SK-N-SH treated with all-trans-retinoic acid at 6 μM for 48 hours (cell line): ENCODE results near the gene ZSWIM7.

Source experiments
- ATAC-seq: fragments of 200-7000 bp; cut with Tn5 transposase; 3 replicates; pipeline ENCODE4 v1.9.1; 2020; ENCODE audit warnings: mild to moderate bottlenecking, moderate library complexity
- ARNTL ChIP-seq: fragments of 450-650 bp; formaldehyde crosslinking; IDR thresholded peaks from 2 replicates; pipeline ENCODE4 v1.5.0; 2020; ENCODE audit warnings: low read depth, mild to moderate bottlenecking, moderate library complexity, borderline replicate concordance
- BACH2 ChIP-seq: fragments of 250-450 bp; sonication (Bioruptor Pico); IDR thresholded peaks from 2 replicates; pipeline ENCODE4 v1.9.0; 2021; ENCODE audit warnings: mild to moderate bottlenecking, borderline replicate concordance
- CREB5 ChIP-seq: fragments of 250-450 bp; sonication (Bioruptor Pico); IDR thresholded peaks from 2 replicates; pipeline ENCODE4 v1.5.1; 2020; ENCODE audit warnings: low read depth, mild to moderate bottlenecking, moderate library complexity
- CSDC2 ChIP-seq: fragments of 250-450 bp; sonication (Bioruptor Pico); IDR thresholded peaks from 2 replicates; pipeline ENCODE4 v1.5.0; 2020; ENCODE audit warnings: mild to moderate bottlenecking, moderate library complexity
- CSRNP3 ChIP-seq: fragments of 250-450 bp; sonication (Bioruptor Pico); IDR thresholded peaks from 2 replicates; pipeline ENCODE4 v1.5.1; 2021; ENCODE audit warnings: mild to moderate bottlenecking, moderate library complexity
- ESRRG ChIP-seq: fragments of 250-450 bp; sonication (Bioruptor Pico); IDR thresholded peaks from 2 replicates; pipeline ENCODE4 v1.6.1; 2021; ENCODE audit warnings: mild to moderate bottlenecking
- GLIS3 ChIP-seq: fragments of 250-450 bp; sonication (Bioruptor Pico); IDR thresholded peaks from 2 replicates; pipeline ENCODE4 v1.5.0; 2020; ENCODE audit warnings: mild to moderate bottlenecking, moderate library complexity
- ISL1 ChIP-seq: fragments of 250-450 bp; sonication (Bioruptor Pico); IDR thresholded peaks from 2 replicates; pipeline ENCODE4 v2.1.2; 2022; ENCODE audit warnings: mild to moderate bottlenecking, moderate library complexity
- OSR1 ChIP-seq: fragments of 250-450 bp; sonication (Bioruptor Pico); IDR thresholded peaks from 2 replicates; pipeline ENCODE4 v1.8.0; 2022; ENCODE audit warnings: moderate library complexity, mild to moderate bottlenecking, inconsistent platforms
- PATZ1 ChIP-seq: fragments of 250-450 bp; sonication (Bioruptor Pico); IDR thresholded peaks from 2 replicates; pipeline ENCODE4 v1.8.0; 2020; ENCODE audit warnings: mild to moderate bottlenecking, moderate library complexity, borderline replicate concordance
- POU6F1 ChIP-seq: fragments of 250-450 bp; sonication (Bioruptor Pico); IDR thresholded peaks from 2 replicates; pipeline ENCODE4 v1.8.0; 2021; ENCODE audit warnings: low read depth, mild to moderate bottlenecking, moderate library complexity, borderline replicate concordance
- PPARA ChIP-seq: fragments of 250-450 bp; sonication (Bioruptor Pico); IDR thresholded peaks from 2 replicates; pipeline ENCODE4 v1.5.0; 2020; ENCODE audit warnings: mild to moderate bottlenecking, borderline replicate concordance
- RARB ChIP-seq: fragments of 250-450 bp; sonication (Bioruptor Pico); IDR thresholded peaks from 2 replicates; pipeline ENCODE4 v1.8.0; 2021; ENCODE audit warnings: mild to moderate bottlenecking, moderate library complexity
- SNAI2 ChIP-seq: fragments of 250-450 bp; sonication (Bioruptor Pico); IDR thresholded peaks from 2 replicates; pipeline ENCODE4 v1.5.0; 2020; ENCODE audit warnings: mild to moderate bottlenecking, moderate library complexity
- TCF4 ChIP-seq: fragments of 250-450 bp; sonication (Bioruptor Pico); IDR thresholded peaks from 2 replicates; pipeline ENCODE4 v1.8.0; 2021; ENCODE audit warnings: mild to moderate bottlenecking, moderate library complexity, borderline replicate concordance
- TSHZ2 ChIP-seq: fragments of 250-450 bp; sonication (Bioruptor Pico); IDR thresholded peaks from 2 replicates; pipeline ENCODE4 v1.5.0; 2020; ENCODE audit warnings: mild to moderate bottlenecking, moderate library complexity
- ZC3H10 ChIP-seq: fragments of 250-450 bp; sonication (Bioruptor Pico); IDR thresholded peaks from 2 replicates; pipeline ENCODE4 v1.5.1; 2021; ENCODE audit warnings: mild to moderate bottlenecking, moderate library complexity
- ZFP3 ChIP-seq: fragments of 250-450 bp; sonication (Bioruptor Pico); IDR thresholded peaks from 2 replicates; pipeline ENCODE4 v1.5.0; 2020; ENCODE audit warnings: mild to moderate bottlenecking, moderate library complexity
- ZNF565 ChIP-seq: fragments of 450-650 bp; formaldehyde crosslinking; conservative IDR thresholded peaks from 2 replicates; pipeline ENCODE4 v1.5.0; 2020; ENCODE audit warnings: low read depth, mild to moderate bottlenecking, moderate library complexity
- ZNF70 ChIP-seq: fragments of 450-650 bp; formaldehyde crosslinking; IDR thresholded peaks from 2 replicates; pipeline ENCODE4 v1.5.0; 2020; ENCODE audit warnings: mild to moderate bottlenecking, moderate library complexity
- ZNF8 ChIP-seq: fragments of 450-650 bp; formaldehyde crosslinking; IDR thresholded peaks from 2 replicates; pipeline ENCODE4 v1.5.0; 2020; ENCODE audit warnings: mild to moderate bottlenecking, moderate library complexity

Gene ZSWIM7

GRCh38 chr17:16003841-16004240 lies 4.3 kb upstream of the ZSWIM7 start:
- no peak for TF ChIP-seq CSDC2 (CRISPR knock-in tag)
- no peak for TF ChIP-seq ZFP3 (CRISPR knock-in tag)
- TF ChIP-seq ESRRG (CRISPR knock-in tag), result no peak
- no peak for TF ChIP-seq TCF4 (CRISPR knock-in tag)
- no peak for TF ChIP-seq OSR1 (CRISPR knock-in tag)
- TF ChIP-seq CSRNP3 (CRISPR knock-in tag), result no peak
- TF ChIP-seq CREB5 (CRISPR knock-in tag), result no peak
- no peak for TF ChIP-seq PATZ1 (CRISPR knock-in tag)
- no peak for TF ChIP-seq RARB (CRISPR knock-in tag)
- no peak for TF ChIP-seq ARNTL (CRISPR knock-in tag)
- TF ChIP-seq ISL1 (CRISPR knock-in tag), result no peak
- no peak for TF ChIP-seq ZNF8

GRCh38 chr17:16002708-16003260 lies 3.3 kb upstream of the ZSWIM7 start:
- no peak for TF ChIP-seq GLIS3
- no peak for TF ChIP-seq POU6F1 (CRISPR knock-in tag)
- TF ChIP-seq ARNTL (CRISPR knock-in tag), result no peak
- TF ChIP-seq PATZ1 (CRISPR knock-in tag), result no peak
- TF ChIP-seq CREB5 (CRISPR knock-in tag), result no peak
- TF ChIP-seq SNAI2, result no peak
- no peak for TF ChIP-seq CSDC2 (CRISPR knock-in tag)
- no peak for TF ChIP-seq ZNF8
- TF ChIP-seq TCF4 (CRISPR knock-in tag), result no peak
- no peak for TF ChIP-seq ISL1 (CRISPR knock-in tag)
- no peak for TF ChIP-seq PPARA (CRISPR knock-in tag)
- no peak for ATAC-seq

More at GRCh38 chr17:16003841-16004240, 4.3 kb upstream of the ZSWIM7 start:
- ATAC-seq, result no peak

- ATAC-seq, result no peak
- no peak for TF ChIP-seq ZNF70 (CRISPR knock-in tag)
- TF ChIP-seq POU6F1 (CRISPR knock-in tag), result no peak
- TF ChIP-seq ZNF8, result no peak
- no peak for TF ChIP-seq TCF4 (CRISPR knock-in tag)
- no peak for TF ChIP-seq ESRRG (CRISPR knock-in tag)
- TF ChIP-seq ARNTL (CRISPR knock-in tag), result no peak
- TF ChIP-seq RARB (CRISPR knock-in tag), result no peak
- no peak for TF ChIP-seq ZNF565 (CRISPR knock-in tag)
- no peak for TF ChIP-seq ISL1 (CRISPR knock-in tag)
- TF ChIP-seq TSHZ2, result no peak
- TF ChIP-seq BACH2 (CRISPR knock-in tag), result no peak
- no peak for TF ChIP-seq GLIS3
- TF ChIP-seq ZC3H10 (CRISPR knock-in tag), result no peak
- no peak for TF ChIP-seq PPARA (CRISPR knock-in tag)
- no peak for TF ChIP-seq ZFP3 (CRISPR knock-in tag)
- TF ChIP-seq CSDC2 (CRISPR knock-in tag), result no peak
These were observed 1.9 kb upstream of the ZSWIM7 start for GRCh38 chr17:16001226-16001897.
